ENCODE data around the gene ATP2B3.

- no peak for TF ChIP-seq REST (IDR thresholded peaks at IDR 0.05; ENCODE audit: unreplicated experiment)
- no peak for TF ChIP-seq EZH2 (IDR thresholded peaks at IDR 0.05; ENCODE audit: low read depth, unreplicated experiment)
- no peak for TF ChIP-seq CTCF (conservative IDR thresholded peaks at IDR 0.05; ENCODE audit: low read depth in 2 of 2)
- no peak for TF ChIP-seq EZH2phosphoT487 (IDR thresholded peaks at IDR 0.05; ENCODE audit: unreplicated experiment)
- TF ChIP-seq POLR2AphosphoS5 (IDR thresholded peaks at IDR 0.05; ENCODE audit: low read depth) = no peak
- TF ChIP-seq CREB1 (CRISPR knock-in tag; IDR thresholded peaks at IDR 0.05; ENCODE audit: low read depth) = no peak
- TF ChIP-seq ETS1 (IDR thresholded peaks at IDR 0.05) = no peak
- TF ChIP-seq JUNB (IDR thresholded peaks at IDR 0.05; ENCODE audit: unreplicated experiment) = no peak
- no peak for TF ChIP-seq STAT1 (IDR thresholded peaks at IDR 0.05; ENCODE audit: unreplicated experiment)
- TF ChIP-seq ZNF114 (CRISPR knock-in tag; IDR thresholded peaks at IDR 0.05) = no peak
- TF ChIP-seq NANOG (IDR thresholded peaks at IDR 0.05; ENCODE audit: borderline replicate concordance) = no peak
- TF ChIP-seq, protein P1, sequence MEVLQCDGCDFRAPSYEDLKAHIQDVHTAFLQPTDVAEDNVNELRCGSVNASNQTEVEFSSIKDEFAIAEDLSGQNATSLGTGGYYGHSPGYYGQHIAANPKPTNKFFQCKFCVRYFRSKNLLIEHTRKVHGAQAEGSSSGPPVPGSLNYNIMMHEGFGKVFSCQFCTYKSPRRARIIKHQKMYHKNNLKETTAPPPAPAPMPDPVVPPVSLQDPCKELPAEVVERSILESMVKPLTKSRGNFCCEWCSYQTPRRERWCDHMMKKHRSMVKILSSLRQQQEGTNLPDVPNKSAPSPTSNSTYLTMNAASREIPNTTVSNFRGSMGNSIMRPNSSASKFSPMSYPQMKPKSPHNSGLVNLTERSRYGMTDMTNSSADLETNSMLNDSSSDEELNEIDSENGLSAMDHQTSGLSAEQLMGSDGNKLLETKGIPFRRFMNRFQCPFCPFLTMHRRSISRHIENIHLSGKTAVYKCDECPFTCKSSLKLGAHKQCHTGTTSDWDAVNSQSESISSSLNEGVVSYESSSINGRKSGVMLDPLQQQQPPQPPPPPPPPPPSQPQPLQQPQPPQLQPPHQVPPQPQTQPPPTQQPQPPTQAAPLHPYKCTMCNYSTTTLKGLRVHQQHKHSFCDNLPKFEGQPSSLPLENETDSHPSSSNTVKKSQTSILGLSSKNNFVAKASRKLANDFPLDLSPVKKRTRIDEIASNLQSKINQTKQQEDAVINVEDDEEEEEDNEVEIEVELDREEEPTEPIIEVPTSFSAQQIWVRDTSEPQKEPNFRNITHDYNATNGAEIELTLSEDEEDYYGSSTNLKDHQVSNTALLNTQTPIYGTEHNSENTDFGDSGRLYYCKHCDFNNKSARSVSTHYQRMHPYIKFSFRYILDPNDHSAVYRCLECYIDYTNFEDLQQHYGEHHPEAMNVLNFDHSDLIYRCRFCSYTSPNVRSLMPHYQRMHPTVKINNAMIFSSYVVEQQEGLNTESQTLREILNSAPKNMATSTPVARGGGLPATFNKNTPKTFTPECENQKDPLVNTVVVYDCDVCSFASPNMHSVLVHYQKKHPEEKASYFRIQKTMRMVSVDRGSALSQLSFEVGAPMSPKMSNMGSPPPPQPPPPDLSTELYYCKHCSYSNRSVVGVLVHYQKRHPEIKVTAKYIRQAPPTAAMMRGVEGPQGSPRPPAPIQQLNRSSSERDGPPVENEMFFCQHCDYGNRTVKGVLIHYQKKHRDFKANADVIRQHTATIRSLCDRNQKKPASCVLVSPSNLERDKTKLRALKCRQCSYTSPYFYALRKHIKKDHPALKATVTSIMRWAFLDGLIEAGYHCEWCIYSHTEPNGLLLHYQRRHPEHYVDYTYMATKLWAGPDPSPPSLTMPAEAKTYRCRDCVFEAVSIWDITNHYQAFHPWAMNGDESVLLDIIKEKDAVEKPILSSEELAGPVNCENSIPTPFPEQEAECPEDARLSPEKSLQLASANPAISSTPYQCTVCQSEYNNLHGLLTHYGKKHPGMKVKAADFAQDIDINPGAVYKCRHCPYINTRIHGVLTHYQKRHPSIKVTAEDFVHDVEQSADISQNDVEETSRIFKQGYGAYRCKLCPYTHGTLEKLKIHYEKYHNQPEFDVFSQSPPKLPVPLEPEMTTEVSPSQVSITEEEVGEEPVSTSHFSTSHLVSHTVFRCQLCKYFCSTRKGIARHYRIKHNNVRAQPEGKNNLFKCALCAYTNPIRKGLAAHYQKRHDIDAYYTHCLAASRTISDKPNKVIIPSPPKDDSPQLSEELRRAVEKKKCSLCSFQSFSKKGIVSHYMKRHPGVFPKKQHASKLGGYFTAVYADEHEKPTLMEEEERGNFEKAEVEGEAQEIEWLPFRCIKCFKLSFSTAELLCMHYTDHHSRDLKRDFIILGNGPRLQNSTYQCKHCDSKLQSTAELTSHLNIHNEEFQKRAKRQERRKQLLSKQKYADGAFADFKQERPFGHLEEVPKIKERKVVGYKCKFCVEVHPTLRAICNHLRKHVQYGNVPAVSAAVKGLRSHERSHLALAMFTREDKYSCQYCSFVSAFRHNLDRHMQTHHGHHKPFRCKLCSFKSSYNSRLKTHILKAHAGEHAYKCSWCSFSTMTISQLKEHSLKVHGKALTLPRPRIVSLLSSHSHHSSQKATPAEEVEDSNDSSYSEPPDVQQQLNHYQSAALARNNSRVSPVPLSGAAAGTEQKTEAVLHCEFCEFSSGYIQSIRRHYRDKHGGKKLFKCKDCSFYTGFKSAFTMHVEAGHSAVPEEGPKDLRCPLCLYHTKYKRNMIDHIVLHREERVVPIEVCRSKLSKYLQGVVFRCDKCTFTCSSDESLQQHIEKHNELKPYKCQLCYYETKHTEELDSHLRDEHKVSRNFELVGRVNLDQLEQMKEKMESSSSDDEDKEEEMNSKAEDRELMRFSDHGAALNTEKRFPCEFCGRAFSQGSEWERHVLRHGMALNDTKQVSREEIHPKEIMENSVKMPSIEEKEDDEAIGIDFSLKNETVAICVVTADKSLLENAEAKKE (CRISPR knock-in tag; IDR thresholded peaks at IDR 0.05) = no peak
- TF ChIP-seq ZNF331 (CRISPR knock-in tag; IDR thresholded peaks at IDR 0.05; ENCODE audit: low read depth) = no peak
These were observed 68.4 kb downstream of the ATP2B3 start for GRCh38 chrX:153585827-153586226.

All from GM23338 (cell line).